ENCODE results near the gene ZSCAN1. TPM values are rescaled to one million over a fixed set of nuclear protein-coding genes. Genes with fewer than 3 reads are reported as not detected.
"Not testable (repeated sequence)": the region's sequence is repeated elsewhere in the genome, so short reads cannot be mapped to it uniquely, and the experiment has no call there.

The ZSCAN1 gene
- 2.3 TPM for total RNA-seq

- peak; percentile 92 for DNase-seq (ENCODE audit: low spot score)
These were observed at the start of gene ZSCAN1 for GRCh38 chr19:58033741-58034476. Gene ZSCAN1, plus strand, starts transcription at chr19:58034025. Its CDS starts 3,812 bp downstream, at chr19:58037837.

GRCh38 chr19:57992841-57993240, 41.0 kb upstream of the ZSCAN1 start:
- DNase-seq (ENCODE audit: low spot score): no peak

GRCh38 chr19:58000677-58001076, 33.1 kb upstream of the ZSCAN1 start:
- no peak for DNase-seq (ENCODE audit: low spot score)

- no peak for DNase-seq (ENCODE audit: low spot score)
These were observed 31.9 kb upstream of the ZSCAN1 start for GRCh38 chr19:58001895-58002369.

- DNase-seq (ENCODE audit: low spot score): peak; percentile 89
These were observed 31.2 kb upstream of the ZSCAN1 start, which contains the start of gene ZNF606 for GRCh38 chr19:58002384-58003173. Gene ZNF606, minus strand, starts transcription at chr19:58002820. Its CDS starts 1,501 bp downstream, at chr19:58001319.

GRCh38 chr19:58003174-58003828, 30.5 kb upstream of the ZSCAN1 start:
- no peak for DNase-seq (ENCODE audit: low spot score)

GRCh38 chr19:58007285-58007684, 26.5 kb upstream of the ZSCAN1 start:
- DNase-seq (ENCODE audit: low spot score): no peak

- not testable (repeated sequence) for DNase-seq (ENCODE audit: low spot score)
These were observed 24.9 kb upstream of the ZSCAN1 start for GRCh38 chr19:58008877-58009276.

- no peak for DNase-seq (ENCODE audit: low spot score)
These were observed 24.5 kb upstream of the ZSCAN1 start for GRCh38 chr19:58009301-58009665.

- peak; percentile 91 for DNase-seq (ENCODE audit: low spot score)
These were observed 24.0 kb upstream of the ZSCAN1 start for GRCh38 chr19:58009666-58010301.

- DNase-seq (ENCODE audit: low spot score): no peak
These were observed 23.3 kb upstream of the ZSCAN1 start for GRCh38 chr19:58010507-58010906.

GRCh38 chr19:58014141-58014540, 19.7 kb upstream of the ZSCAN1 start:
- DNase-seq (ENCODE audit: low spot score): no peak

- no peak for DNase-seq (ENCODE audit: low spot score)
These were observed 13.7 kb upstream of the ZSCAN1 start for GRCh38 chr19:58020129-58020528.

GRCh38 chr19:58021541-58022282, 12.1 kb upstream of the ZSCAN1 start:
- DNase-seq (ENCODE audit: low spot score): peak; percentile 68

- no peak for DNase-seq (ENCODE audit: low spot score)
These were observed 11.6 kb upstream of the ZSCAN1 start for GRCh38 chr19:58022283-58022660.

- no peak for DNase-seq (ENCODE audit: low spot score)
These were observed 9.2 kb upstream of the ZSCAN1 start for GRCh38 chr19:58024661-58025060.

- no peak for DNase-seq (ENCODE audit: low spot score)
These were observed 610 bp downstream of the ZSCAN1 start for GRCh38 chr19:58034477-58034793.

GRCh38 chr19:58035863-58036262, 2.0 kb downstream of the ZSCAN1 start:
- DNase-seq (ENCODE audit: low spot score): no peak

- DNase-seq (ENCODE audit: low spot score): no peak
These were observed 4.3 kb downstream of the ZSCAN1 start for GRCh38 chr19:58037927-58038687.

GRCh38 chr19:58038688-58039204, 4.9 kb downstream of the ZSCAN1 start:
- no peak for DNase-seq (ENCODE audit: low spot score)
